Measurements from ENCODE around the gene GP1BB. TPM values are rescaled to one million over a fixed set of nuclear protein-coding genes. Genes with fewer than 3 reads are reported as not detected.

The GP1BB gene
- polyA plus RNA-seq, 3 donors = 0.13 to 1.5 (median 0.26) TPM

GRCh38 chr22:19703869-19704268, 19.5 kb upstream of the GP1BB start:
- TF ChIP-seq CTCF (IDR thresholded peaks at IDR 0.05) = no peak
- Mint-ChIP-seq H3K27me3 (ENCODE audit: low read depth in 3 of 3) (no peaks in the 10 kb centered on the region), H3K4me3 (no peak overlapping the region), H3K36me3 (no peaks in the 10 kb centered on the region), H3K9me3 (peaks cover 0 to 2% (median 0%) of the 10 kb centered on the region in 7 donors), H3K27ac (no peak overlapping the region), H3K4me1 (peaks cover 8% of the 10 kb centered on the region)
- Histone ChIP-seq H2AFZ (ENCODE audit: insufficient read depth, low read depth, low read length, poor library complexity, severe bottlenecking) (no peak overlapping the region), H3K9ac (ENCODE audit: insufficient read depth, low read length, poor library complexity, severe bottlenecking) (no peak overlapping the region), H3K36me3 (replicated peaks in 1 of 2; ENCODE audit: control insufficient read depth in 1 of 2, insufficient read depth in 2 of 2, low read length in 2 of 2) (no peaks in the 10 kb centered on the region), H3K4me3 (replicated peaks in 1 of 3; ENCODE audit: low read depth in 2 of 3, low read length in 3 of 3) (no peak overlapping the region), H3K27me3 (ENCODE audit: control insufficient read depth in 2 of 2, insufficient read depth in 2 of 2, low read length in 2 of 2) (no peaks in the 10 kb centered on the region), H3K4me1 (ENCODE audit: control insufficient read depth in 1 of 2, insufficient read depth in 2 of 2, low read length in 2 of 2) (peaks cover 0 to 7% of the 10 kb centered on the region in 2 donors), H3K4me2 (replicated peaks; ENCODE audit: extremely low read depth, low read length, poor library complexity, severe bottlenecking) (no peak overlapping the region), H3K27ac (ENCODE audit: low read depth in 1 of 2, low read length in 2 of 2) (no peak overlapping the region), H4K20me1 (ENCODE audit: insufficient read depth, low read length) (no peaks in the 10 kb centered on the region), H3K9me3 (replicated peaks in 1 of 2; ENCODE audit: control insufficient read depth in 1 of 2, insufficient read depth in 1 of 2, low read length in 2 of 2) (no peaks in the 10 kb centered on the region), H3K79me2 (ENCODE audit: insufficient read depth, low read length) (no peaks in the 10 kb centered on the region)
- WGBS (ENCODE audit: insufficient coverage) = 46% methylated on average over 5 of the region's 9 CpGs
- intact Hi-C loops (cut with micrococcal nuclease) = no loop called here
- no peak for DNase-seq

- no peak overlapping the region for H3K27ac ChIP-seq (ENCODE audit: low read depth in 1 of 2, low read length in 2 of 2)
- 94% methylated on average over 11 of the region's 15 CpGs for WGBS (ENCODE audit: insufficient coverage)
- H3K36me3 Mint-ChIP-seq = no peaks in the 10 kb centered on the region
- peaks cover 0 to 2% (median 0%) of the 10 kb centered on the region in 3 donors for H3K27me3 Mint-ChIP-seq (ENCODE audit: low read depth in 3 of 3)
- no peaks in the 10 kb centered on the region for H3K36me3 ChIP-seq (replicated peaks in 1 of 2; ENCODE audit: control insufficient read depth in 1 of 2, insufficient read depth in 2 of 2, low read length in 2 of 2)
- peaks cover 8% of the 10 kb centered on the region for H3K4me1 Mint-ChIP-seq
- intact Hi-C loops (cut with micrococcal nuclease) = no loop called here
- H3K79me2 ChIP-seq (ENCODE audit: insufficient read depth, low read length) = no peaks in the 10 kb centered on the region
- no peak for TF ChIP-seq CTCF (IDR thresholded peaks at IDR 0.05)
- H3K4me3 ChIP-seq (replicated peaks in 1 of 3; ENCODE audit: low read depth in 2 of 3, low read length in 3 of 3) = no peak overlapping the region
- no peak overlapping the region for H3K9ac ChIP-seq (ENCODE audit: insufficient read depth, low read length, poor library complexity, severe bottlenecking)
- peaks cover 0 to 7% of the 10 kb centered on the region in 2 donors for H3K4me1 ChIP-seq (ENCODE audit: control insufficient read depth in 1 of 2, insufficient read depth in 2 of 2, low read length in 2 of 2)
- no peak overlapping the region for H3K4me3 Mint-ChIP-seq
- H2AFZ ChIP-seq (ENCODE audit: insufficient read depth, low read depth, low read length, poor library complexity, severe bottlenecking) = no peak overlapping the region
- no peaks in the 10 kb centered on the region for H4K20me1 ChIP-seq (ENCODE audit: insufficient read depth, low read length)
- H3K27me3 ChIP-seq (ENCODE audit: control insufficient read depth in 2 of 2, insufficient read depth in 2 of 2, low read length in 2 of 2) = no peaks in the 10 kb centered on the region
- H3K4me2 ChIP-seq (replicated peaks; ENCODE audit: extremely low read depth, low read length, poor library complexity, severe bottlenecking) = no peak overlapping the region
- no peaks in the 10 kb centered on the region for H3K9me3 ChIP-seq (replicated peaks in 1 of 2; ENCODE audit: control insufficient read depth in 1 of 2, insufficient read depth in 1 of 2, low read length in 2 of 2)
- no peak overlapping the region for H3K27ac Mint-ChIP-seq
- H3K9me3 Mint-ChIP-seq = peaks cover 0 to 2% (median 0%) of the 10 kb centered on the region in 7 donors
- no peak for DNase-seq
Measured at GRCh38 chr22:19704355-19705015, 18.9 kb upstream of the GP1BB start.
